GM12892 (cell line): ENCODE results near the gene KCNJ6.

Experiments
- POLR2A ChIP-seq: IDR thresholded peaks from 2 replicates; pipeline ENCODE4 v1.6.1; 2011; ENCODE audit warnings: low read depth, low read length, control low read depth
- POLR2AphosphoS5 ChIP-seq: IDR thresholded peaks from 2 replicates; pipeline ENCODE4 v1.6.1; 2011; ENCODE audit warnings: low read depth, low read length, control low read depth
- TAF1 ChIP-seq: IDR thresholded peaks from 2 replicates; pipeline ENCODE4 v1.6.1; 2011; ENCODE audit warnings: low read depth, mild to moderate bottlenecking, control low read depth, low read length, borderline replicate concordance

DNA sequence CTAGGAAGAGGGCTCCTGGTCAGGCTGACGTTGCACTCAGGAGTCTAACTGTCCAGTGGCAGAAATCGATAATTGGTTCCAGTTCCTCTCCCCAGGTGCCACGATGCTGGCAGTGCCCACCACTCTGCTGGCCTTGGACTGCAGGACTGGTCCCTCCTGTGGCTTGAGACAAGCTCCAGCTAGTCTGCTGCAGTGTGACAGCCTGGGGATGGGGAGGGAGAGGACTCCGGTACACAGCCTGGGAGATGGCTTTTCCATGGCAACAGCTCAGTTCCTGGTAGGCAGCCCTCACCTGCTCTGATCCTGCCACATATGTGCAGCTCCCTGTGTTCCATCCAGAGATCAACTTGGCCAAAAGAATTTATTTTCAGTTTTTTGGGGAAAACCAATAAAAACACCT lies 239.3 kb downstream of the KCNJ6 start:
- no peak for TF ChIP-seq POLR2A
- no peak for TF ChIP-seq POLR2AphosphoS5
- TF ChIP-seq TAF1 = no peak
